GM18858 (cell line): Measurements from ENCODE around the gene STK24.

Experiments used
- ATAC-seq: cut with Tn5 transposase; IDR thresholded peaks from one replicate; pipeline ENCODE4 v1.9.1; 2021; ENCODE audit not compliant: unreplicated experiment

Gene STK24

DNA sequence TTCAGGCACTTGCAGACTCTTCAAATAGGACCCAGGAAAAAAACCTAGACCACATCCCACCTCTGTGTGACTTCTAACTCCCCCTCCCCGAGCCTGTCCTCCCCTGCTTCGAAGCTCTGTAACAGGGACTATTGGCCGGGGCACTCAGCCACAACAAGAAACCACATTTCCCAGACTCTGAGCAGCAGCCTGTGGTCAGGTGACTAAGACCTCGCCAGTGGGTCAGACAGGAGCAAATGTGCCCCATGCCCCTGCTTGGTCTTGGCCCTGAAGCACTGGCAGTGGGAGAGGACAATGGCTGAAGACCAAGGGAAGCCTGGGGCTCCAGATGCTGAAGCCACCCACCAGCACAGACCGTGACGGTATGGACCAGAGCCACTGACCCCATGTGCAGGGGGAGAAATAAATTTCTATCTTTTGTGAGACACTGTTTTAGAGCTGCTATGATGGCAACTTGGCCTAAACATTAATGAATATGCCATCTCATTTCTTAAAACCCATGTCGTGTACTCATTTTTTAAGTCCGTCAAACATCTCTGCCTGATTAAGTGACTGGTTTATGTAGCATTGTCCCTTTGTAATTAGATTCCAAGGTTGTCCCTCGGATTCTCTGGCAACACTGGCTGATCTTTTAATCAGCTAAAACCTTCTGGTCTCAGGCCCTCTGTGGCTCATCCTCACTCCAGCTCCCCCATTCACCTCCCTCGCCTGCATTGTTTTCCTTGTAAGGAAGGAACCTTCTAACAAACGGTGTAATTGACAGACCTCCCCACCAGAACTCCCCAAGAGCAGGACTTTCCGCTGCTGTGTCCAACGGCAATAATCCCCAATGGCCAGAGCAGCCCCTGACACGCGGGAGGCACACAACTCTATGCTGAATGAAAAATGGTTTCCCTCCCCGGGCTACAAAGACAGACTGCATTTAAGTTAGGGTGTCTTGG lies 98.4 kb downstream of the STK24 start:
- peak; percentile 35 for ATAC-seq

GRCh38 chr13:98476538-98476966 lies 100.4 kb downstream of the STK24 start:
- ATAC-seq: peak; percentile 85

GRCh38 chr13:98476106-98476505 lies 100.8 kb downstream of the STK24 start:
- peak; percentile 18 for ATAC-seq

DNA sequence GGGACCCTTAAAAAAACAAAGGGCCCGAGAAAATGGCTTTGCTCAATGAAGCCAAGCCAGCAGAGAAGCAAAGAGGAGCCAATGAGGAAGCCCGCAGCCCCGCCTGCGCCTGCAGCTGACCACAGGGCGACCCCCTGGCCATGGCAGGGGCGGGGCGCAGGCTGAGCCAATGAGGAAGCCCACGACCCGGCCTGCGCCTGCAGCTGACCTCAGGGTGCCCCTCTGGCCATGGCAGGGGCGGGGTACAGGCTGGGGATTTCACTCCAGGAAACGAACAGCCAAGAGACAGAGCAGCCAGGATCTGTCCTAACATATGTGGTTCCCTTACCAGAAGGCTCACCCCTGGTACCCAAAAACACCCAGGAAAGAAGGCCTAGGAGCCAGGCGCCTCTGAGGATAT lies 101.4 kb downstream of the STK24 start:
- ATAC-seq: no peak

DNA sequence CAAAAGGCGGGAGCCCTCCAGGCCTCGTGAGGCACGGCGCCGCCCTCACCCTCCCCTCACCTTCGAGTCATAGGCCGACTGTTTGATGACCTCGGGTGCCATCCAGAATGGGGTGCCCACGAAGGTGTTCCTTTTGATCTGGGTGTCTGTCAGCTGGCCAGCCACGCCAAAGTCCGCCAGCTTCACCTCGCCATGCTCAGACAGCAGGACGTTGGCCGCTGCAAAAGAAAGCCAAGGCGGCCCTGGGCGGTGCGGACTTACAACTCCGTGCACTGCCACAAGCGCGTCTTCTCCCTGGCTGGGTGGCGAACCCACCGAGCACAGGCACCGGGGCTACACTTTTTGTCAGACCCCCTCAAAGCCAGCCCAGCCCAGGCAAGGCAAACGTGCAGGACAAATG lies 102.1 kb downstream of the STK24 start:
- ATAC-seq: no peak

- no peak for ATAC-seq
Measured at GRCh38 chr13:98474292-98474691, 102.6 kb downstream of the STK24 start.

- no peak for ATAC-seq
Measured at GRCh38 chr13:98473788-98474144, 103.1 kb downstream of the STK24 start.

DNA sequence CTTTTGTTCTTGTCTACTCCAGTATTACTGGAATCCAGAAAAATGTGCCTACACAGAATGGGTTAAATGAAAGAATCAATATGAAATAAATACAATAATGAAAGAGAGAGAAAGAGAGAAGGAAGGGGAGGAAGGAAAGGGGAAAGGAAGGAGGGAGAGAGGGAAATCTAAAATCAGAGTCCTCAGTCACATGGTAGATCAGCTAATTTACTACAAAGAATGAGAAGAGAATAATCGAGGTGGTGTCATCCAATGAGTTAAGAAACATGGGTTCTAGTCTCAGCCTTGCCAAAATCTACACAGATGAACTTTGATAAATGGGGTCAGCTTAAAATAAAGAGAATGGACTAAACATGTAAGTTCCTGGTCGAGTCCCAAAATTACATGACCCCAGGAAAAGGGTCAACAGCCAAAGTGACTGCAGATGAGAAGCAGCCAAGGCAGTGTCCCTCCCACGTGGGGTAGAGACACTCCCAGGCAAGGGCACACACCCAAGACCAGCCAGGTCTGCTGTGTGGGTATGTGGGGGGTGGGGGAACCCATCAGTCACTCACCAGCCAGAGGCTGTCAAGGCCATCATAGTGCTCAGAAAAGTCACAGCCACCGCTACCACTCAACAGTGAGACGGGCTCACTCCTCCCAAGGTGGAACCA lies 103.6 kb downstream of the STK24 start:
- ATAC-seq: no peak

- no peak for ATAC-seq
Measured at GRCh38 chr13:98471934-98472333, 105.0 kb downstream of the STK24 start.

GRCh38 chr13:98470920-98471319 lies 106.0 kb downstream of the STK24 start:
- ATAC-seq: no peak

- no peak for ATAC-seq
Measured at GRCh38 chr13:98468929-98469328, 108.0 kb downstream of the STK24 start.

- no peak for ATAC-seq
Measured at GRCh38 chr13:98468361-98468760, 108.5 kb downstream of the STK24 start.

DNA sequence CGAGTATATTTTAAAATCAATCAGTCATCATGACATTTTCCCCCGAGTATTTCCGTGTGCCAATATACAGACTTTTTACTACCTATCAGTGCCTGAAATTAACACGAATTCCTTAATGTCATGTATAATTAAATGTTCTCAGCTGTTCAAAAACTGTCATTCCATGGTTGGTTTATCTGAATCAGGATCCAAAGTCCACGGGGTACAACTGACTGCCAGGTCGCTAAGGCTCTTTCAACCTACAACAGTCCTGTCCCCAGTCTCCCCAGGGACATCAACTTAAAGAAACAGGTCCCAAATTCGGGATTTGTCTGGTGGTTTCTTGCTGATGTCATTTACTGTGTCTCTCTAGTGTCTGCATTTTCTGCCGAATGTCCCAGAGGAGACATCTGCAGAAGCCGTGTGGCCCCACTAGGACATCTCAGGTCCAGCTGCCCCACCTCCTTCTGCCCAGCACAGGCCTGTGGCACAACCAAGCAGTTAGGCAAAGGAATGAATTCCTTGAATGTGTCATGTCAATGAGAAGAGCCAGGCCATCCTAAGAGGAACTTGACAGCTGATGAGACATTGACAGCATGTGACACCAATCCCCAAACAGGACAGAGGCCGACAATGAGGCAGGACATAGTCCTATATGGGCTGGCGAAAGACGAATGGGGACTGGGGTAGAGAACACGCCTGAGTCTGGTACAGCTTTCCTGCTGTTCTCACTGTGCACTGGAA lies 109.5 kb downstream of the STK24 start:
- no peak for ATAC-seq

DNA sequence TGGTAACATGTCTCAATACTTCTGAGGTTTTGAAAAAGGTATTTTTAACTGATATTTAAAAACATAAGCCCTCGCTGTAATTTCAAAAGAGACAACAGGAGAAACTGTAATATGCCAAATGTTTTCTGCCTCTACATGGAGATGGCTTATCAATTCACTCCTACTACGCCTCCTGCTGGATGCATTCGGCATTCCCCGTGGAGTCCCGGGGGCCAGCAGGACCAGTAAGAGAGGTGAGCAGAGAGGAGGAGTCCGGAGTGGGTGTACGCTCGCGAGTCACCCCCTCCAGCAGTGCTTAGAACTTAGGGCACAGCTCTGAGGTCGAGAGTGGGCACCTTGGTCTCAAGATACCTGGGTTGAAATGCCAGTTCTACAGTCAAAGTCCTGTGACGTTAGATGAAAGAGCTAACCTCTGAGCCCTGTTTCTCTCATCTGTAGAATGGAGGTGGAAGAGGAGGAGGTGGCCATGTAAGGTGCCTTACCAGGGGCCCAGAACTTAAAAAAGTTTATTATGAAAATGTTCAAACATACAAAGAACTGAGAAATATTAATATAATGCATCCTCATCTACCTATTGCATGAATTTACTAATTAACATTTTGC lies 110.2 kb downstream of the STK24 start:
- ATAC-seq: no peak

GRCh38 chr13:98462946-98463345 lies 114.0 kb downstream of the STK24 start:
- ATAC-seq: no peak

DNA sequence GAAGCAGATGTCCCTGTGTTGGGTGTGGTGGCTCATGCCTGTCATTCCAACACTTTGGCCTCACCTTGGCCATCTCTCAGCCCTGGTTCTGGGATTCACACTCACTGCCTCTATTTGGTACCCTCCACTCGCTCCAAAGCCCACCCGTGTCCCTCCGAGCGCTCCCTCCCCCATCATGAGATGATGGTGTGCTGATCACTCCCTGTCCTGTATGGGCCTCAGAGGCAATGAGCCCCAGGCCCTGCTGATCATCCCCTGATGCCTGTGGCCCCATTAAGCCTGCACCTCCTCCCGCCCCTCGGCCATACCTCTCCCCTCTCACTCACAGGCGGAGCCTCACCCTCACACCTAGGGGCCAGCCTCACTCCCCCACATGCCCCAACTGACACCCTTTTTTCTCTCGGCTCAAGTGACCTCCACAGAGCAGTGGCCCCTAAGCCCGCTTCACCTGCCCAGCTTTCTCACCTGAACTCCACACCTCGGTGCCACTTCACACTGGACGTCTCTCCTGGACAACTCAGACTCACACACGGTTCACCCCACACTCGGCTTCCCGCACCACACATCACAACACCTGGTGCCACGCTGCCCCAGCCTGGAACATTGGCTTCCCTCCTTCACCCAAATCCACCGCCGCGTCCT lies 114.5 kb downstream of the STK24 start:
- no peak for ATAC-seq

GRCh38 chr13:98461486-98462240 lies 115.2 kb downstream of the STK24 start:
- ATAC-seq: no peak

DNA sequence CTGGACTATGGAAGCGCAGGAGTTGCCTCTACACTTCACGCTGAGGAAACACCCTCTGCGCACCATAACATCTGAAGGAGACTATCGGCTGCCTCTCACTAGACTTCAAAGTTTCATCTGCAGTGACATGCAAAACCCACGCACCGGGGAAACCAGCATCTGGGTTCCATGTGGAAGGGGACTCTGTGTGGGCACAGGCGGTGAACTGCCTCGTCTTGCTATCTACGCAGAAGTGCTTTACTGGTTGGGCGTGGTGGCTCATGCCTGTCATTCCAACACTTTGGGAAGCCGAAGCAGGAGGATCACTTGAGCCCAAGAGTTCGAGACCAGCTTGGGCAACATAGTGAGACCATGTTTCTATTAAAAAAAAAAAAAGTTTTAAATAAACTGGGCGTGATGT lies 116.4 kb downstream of the STK24 start:
- no peak for ATAC-seq

DNA sequence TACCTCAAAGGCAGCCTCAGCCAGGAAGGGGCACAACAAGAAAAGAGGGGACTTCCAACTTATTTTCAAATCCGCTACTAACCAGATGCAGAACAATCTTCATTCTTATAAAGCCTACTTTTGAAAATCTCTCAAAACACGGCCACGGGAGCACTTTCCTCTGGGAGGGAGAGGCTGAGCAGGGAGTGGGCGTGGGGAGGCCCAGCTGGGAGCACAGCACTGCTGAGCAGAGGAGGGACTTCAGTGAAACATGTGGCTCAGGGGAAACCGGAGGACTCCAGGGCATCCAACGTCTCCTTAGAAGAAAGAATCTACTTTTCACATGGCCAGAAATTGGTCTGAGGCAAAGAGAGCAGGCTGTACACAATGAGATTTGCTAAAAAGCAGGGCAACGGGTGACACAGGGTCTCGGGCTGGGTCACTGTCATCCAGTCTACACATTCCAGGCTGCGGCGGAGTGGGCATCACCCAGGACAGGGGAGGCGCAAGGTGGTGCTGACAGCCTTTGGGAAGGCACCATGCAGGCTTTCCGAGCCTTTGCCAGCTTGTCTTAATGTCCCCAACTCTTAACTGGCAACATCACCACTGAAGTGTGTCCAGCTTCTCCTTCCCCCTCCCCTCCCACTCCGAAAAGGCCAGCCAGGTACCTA lies 117.1 kb downstream of the STK24 start:
- no peak for ATAC-seq
